ENCODE results near the gene STXBP2.

Gene STXBP2

DNA sequence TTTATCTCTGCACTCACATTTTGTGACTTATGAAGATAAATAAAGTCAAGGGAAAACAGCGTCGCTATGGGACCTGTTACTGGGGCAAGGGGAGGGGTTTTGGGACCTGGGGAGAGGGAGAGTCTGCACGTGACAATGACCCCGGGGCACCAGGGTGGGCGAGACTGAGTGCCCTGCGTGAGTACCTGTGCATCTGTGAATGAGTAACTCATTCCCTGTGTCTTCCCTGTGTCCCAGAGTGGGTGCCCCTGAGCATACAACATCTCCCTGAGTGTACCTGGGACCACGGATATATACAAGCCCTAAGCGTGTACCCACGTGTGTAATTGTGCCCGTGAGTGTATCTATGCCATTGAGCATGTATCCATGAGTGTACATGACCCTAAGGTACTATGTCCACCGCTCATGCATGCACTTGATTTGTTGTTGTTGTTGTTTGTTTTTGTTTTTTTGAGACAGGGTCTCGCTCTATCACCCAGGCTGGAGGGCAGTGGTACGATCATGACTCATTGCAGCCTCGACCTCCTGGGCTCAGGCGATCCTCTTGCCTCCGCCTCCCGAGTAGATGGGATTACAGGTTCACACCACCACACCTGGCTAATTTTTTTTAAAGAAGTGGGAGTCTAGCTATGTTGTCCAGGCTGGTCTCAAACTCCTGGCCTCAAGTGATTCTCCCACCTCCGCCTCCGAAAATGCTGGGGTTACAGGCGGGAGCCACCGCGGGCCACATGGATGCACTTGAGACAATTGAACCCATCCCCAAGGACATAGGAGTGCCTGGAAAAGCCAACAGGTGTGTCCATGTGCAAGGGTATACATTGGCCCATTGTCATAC, 43.1 kb downstream of the STXBP2 start:
- DNase-seq (ENCODE audit: low read depth): no peak

DNA sequence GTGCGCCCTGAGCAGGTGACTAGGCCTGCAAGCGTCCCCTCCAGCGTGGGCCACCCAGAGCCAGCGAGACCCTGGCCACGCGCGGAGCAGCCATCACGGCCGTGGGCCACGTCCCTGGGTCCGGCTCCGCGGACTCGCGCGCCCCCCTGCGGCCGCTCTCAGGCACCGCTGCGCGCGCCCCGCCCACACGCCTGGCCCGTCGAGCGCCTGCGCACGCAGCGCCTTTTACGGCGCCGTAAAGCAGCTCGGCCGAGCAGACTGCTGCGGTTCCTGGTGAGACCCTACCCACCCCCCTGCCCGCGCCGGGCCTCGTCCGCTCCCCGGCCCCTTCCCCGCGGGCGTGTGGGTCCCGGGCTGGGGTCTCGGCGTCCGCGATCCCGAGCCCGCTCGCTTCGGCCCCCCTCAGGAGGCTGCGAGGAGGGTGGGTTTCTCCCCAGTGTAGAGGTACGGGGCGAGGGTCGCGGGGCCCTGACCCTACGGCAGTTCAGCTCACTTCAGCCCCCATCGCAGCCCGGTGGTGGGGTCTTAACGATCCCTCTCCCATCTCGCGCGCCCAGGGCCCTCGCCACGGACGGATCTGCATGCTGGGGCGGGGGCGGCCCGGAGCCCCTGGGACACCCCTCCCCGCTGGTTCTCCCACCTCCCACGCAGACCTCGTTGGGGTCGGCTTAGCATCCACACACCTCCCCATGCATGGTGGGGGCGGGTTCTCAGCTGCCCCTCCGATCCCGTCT, 43.9 kb downstream of the STXBP2 start, which contains the start of gene TRAPPC5:
TSS of gene TRAPPC5 (plus strand) at position 228 of the 734 bp plus-strand sequence. CDS start 1,421 bp downstream, outside the sequence.
- peak; percentile 86 for DNase-seq (ENCODE audit: low read depth)

DNA sequence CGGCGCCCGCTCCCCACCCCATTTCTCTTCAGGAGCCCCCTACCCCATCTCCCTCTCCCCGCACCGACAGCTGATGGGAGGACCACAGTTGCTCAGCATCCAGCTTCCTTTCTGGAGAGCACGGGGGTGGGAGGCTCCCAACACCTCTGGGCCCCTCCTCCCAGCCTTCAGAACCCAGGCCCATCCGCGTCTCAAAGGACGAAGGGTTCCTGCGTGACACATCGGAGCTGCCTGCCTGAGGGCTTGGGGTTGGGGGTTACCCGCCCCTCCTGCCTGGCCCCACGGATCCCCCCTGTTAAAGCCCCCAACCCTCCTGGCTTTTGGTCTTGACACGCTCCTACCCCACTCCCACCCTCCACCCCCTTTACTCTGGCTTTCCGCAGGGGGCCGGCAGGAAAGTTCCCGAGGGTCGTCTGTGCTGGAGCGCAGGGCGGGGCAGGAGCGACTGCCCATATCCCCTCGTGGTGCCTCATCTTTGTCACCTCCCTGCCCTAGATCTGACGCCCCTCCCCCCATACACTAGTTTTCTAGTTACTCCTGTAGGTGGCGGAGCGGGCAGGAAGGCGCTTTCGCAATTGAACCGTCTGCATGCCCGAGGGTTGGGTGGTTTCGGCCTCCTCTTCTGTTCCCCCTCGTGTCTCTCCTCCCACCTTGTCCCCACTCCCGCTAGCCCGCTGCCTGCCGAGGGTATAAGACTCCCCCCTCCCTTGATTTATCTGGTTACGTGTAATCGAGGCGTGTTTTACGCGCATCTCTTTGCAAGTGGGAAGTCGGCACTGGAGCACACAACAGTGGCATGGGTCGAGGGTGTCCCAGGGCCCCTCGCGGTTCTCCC, 44.6 kb downstream of the STXBP2 start:
- no peak for DNase-seq (ENCODE audit: low read depth)

DNA sequence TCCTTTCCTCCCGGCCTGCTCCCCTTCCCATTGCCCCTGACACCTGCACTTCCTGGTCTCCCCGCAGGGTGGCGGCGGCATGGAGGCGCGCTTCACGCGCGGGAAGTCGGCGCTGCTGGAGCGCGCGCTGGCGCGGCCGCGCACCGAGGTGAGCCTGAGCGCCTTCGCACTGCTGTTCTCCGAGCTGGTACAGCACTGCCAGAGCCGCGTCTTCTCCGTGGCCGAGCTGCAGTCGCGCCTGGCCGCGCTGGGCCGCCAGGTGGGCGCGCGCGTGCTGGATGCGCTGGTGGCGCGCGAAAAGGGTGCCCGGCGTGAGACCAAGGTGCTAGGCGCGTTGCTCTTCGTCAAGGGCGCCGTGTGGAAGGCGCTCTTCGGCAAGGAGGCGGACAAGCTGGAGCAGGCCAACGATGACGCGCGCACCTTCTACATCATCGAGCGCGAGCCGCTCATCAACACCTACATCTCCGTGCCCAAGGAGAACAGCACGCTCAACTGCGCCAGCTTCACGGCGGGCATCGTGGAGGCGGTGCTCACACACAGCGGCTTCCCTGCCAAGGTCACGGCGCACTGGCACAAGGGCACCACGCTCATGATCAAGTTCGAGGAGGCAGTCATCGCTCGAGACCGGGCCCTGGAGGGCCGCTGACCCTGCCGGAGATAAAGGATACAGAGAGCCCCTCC, 45.4 kb downstream of the STXBP2 start:
- no peak for DNase-seq (ENCODE audit: low read depth)

DNA sequence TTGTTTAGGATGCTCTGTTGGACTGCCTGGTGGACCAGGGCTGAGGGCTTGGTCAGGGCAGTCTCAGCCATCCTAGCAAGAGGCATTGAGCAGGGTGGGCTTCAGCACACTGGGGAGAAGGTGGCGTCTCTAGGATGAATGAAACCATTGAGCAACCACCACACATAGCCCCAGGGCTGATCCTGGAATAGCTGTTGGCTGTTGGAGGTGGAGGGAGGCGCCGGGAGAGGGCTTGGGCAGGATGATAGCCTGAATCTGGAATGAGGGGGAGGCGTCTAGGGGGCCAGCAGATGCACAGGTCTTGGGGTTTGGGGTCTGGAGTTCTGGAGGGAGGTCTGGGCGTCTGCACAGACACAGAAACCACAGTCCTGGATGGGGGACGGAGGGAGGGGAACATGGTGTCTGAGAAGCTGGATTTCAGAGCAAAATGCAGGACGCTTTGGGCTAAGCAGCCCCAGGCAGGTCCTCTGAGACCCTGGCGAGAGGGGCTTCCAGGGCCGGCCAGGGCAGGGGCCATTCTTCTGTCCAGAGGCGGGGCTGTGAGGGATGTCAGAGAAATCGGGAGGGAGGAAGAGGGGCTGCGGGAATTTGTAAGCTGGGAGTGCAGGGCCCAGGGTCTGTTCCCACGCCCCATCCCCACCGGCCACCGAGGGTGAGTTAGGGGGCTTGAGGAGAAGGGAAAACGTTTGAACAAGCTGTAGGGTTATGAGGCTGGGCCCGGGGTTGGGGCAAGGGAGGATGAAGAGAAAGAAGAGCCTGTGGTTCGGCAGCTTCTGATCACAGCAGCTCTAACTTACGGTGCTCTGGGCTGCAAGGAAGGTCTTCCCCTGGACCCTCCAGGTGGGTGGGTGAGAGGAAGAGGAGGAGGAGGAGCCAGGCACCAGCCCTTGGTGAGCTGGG, 48.9 kb downstream of the STXBP2 start:
- no peak for DNase-seq (ENCODE audit: low read depth)

DNA sequence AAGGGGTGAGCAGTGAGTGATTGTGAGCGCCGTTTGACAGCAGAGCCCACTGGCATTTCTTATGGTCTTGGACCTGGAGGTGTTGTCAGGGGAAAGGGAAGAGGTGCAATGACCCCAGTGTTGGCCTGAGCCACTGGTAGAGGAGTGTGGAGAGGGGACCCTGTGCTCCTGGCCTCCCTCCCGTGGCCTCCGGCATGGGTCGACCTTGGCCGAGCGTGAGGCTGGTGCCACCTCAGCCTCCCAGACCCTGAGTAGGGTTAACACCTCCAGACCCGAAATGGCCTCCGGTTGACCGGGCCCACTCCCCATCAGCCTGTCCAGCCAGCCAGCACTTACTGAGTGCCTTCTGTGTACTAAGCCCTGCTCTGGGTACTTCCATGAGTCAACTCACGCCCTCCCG, 50.3 kb downstream of the STXBP2 start:
- DNase-seq (ENCODE audit: low read depth): no peak

DNA sequence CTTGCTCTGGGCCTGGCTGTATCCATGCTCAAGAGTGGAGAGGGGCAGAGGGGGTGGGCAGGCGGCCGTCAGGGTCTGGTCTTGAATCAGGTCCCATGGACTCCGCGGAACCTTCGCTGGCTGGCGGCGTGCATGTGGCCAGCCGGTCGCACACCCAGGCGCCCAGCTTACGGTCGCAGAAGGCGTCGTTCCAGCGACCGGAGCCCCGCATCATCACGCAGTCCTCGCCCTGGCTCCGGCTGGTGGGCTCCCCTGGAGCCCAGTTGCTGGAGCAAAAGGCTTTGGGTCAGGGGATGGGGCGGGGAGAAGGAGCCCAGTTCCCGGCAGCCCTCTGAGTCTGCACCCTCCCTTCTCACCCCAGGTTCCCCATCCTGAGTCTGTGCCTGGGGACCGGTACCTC, 52.3 kb downstream of the STXBP2 start:
- no peak for DNase-seq (ENCODE audit: low read depth)

DNA sequence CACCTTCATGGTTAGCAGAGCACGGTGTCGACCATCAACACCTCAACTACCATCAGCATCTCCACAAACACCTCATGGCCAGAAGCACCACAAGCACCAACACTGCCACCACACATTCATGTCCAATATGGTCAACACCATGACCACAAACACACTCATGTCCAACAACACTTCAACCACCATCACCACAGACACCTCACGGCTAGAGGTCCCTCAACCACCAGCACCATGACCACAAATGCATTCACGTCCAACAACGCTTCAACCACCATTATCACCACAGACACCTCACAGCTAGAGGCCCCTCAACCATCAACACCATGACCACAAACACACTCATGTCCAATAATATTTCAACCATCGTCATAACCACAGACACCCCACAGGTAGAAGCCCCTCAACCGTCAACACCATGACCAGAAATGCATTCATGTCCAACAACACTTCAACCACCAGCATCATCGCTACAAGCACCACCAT, 53.9 kb downstream of the STXBP2 start:
- DNase-seq (ENCODE audit: low read depth): no peak

DNA sequence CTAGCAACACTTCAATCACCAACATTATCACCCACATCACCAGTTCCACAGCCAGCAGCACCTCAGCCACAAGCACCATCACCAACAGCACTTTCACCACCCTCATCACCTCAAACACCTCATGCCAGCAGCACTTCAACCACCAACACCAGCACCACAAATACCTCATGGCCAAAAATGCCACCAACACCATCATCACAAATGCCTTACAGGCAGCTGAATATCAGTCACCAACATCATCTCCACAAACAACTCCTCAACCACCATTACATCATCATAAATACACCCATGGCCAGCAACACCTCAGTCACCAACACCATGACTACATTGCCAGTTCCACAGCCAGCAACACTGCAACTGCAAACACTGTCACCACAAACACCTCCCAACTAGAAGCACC, 54.6 kb downstream of the STXBP2 start:
- DNase-seq (ENCODE audit: low read depth): no peak

DNA sequence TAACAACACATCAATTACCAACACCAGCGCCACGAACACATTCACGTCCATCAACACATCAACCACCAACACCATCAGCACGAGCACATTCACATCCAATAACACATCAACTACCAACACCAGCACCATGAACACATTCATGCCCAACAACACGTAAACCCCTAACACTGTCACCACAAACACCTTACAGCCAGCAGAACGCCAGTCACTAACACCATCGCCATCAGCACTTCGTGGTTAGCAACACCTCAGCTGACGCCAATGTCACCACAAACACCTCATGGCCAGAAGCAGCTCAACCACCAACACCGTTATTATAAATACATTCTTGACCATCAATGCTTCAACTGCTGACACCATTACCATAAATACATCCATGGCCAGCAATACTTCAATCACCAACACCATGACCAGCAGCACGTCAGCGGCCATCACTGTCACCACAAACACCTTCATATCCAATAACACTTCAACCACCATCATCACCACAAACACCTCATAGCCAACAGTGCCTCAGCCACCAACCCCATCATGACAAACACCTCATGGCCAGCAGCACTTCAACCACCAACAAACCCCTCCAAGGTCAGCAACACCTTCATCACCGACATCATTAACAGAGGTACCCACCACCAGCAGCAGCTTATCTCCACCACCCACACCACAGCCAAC, 55.6 kb downstream of the STXBP2 start:
- no peak for DNase-seq (ENCODE audit: low read depth)

DNA sequence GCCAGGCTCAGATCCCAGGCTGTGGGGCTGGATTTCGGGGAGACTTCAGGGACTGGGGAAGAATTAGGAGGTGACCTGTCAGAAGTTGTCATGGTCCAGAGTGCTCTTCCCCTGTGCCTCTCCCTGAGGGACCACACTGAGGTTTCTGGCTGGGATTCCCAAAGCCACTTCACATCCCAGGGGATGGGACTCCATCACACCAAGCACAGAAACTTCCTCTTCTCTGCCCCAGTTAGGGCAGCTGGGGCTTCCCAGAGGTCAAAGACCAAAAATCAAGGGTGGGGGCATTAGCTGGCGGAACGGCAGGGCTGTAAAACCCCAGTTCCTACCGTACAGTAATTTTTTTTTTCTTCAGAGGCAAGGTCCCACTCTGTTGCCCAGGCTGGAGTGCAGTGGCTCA, 57.6 kb downstream of the STXBP2 start:
- no peak for DNase-seq (ENCODE audit: low read depth)
